C4-2B (cell line): ENCODE results near the gene DTNA.

Experiments used
- CTCF ChIP-seq: fragments of 450-650 bp; conservative IDR thresholded peaks from 2 replicates; pipeline ENCODE4 v1.5.1; 2017; ENCODE audit warnings: mild to moderate bottlenecking
- ZFX ChIP-seq: fragments of 450-650 bp; IDR thresholded peaks from 2 replicates; pipeline ENCODE4 v1.6.1; 2017

GRCh38 chr18:34809451-34810072, 99.5 kb downstream of the DTNA start:
- TF ChIP-seq CTCF (peak; percentile 53), ZFX (no peak)
